ENCODE data around the gene DNAH6. TPM values are rescaled to one million over a fixed set of nuclear protein-coding genes. Genes with fewer than 3 reads are reported as not detected.

Gene DNAH6
- total and polyA plus RNA-seq, 10 of the 15 experiments (the other 5 are each of a cell fraction or from before 2014, with no cell fraction given), result 0.07 to 1.0 (median 0.29) TPM

DNA sequence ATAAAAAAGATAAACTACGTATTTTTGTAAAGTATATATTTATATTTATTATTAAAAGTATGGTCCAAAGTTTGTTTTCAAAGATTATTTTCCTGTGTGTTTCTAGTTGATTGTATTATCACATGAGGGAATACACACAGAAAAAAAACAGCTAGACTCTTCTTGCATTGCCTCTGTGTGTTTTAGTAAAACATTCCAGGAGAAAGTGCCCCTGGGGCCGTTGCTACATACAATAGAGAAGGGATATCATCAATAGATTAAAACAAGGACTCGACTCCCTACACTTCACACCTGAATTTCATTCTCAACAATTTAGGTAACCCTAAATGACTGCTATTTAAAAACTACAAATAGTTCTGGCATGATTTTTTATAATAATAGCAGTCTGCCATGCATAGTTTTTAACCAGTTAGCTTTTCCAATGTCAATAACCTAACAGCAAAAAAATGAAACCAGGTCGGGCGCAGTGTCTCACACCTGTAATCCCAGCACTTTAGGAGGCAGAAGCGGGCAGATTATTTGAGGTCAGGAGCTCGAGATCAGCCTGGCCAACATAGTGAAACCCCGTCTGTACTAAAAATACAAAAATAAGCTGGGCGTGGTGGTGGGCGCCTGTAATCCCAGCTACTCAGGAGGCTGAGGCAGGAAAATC lies 171.3 kb downstream of the DNAH6 start:
- DNase-seq (ENCODE audit: low read depth, low spot score) (no peak), ATAC-seq (no peak), FAIRE-seq (no peak)
- SMC1A ChIA-PET (ENCODE audit: uncharacterized antibody, unreplicated experiment), result no interaction called here
- intact Hi-C loops (cut with micrococcal nuclease; ENCODE audit: unreplicated experiment) (no loop called here), in situ Hi-C loops (cut with MboI) (no loop called here)
- H2AFZ ChIP-seq (ENCODE audit: control insufficient read depth, low read depth, low read length), result no peak overlapping the region
- no peaks in the 10 kb centered on the region for H3K4me1 ChIP-seq (ENCODE audit: control insufficient read depth, insufficient read depth, low read length)
- RAD21 ChIA-PET (ENCODE audit: unreplicated experiment), result no interaction called here
- no peak overlapping the region for H3K9ac ChIP-seq (ENCODE audit: control insufficient read depth, insufficient read depth, low read length)
- H3K36me3 ChIP-seq (ENCODE audit: control insufficient read depth in 2 of 2, insufficient read depth in 2 of 2, low read length in 1 of 2), result no peaks in the 10 kb centered on the region
- no peaks in the 10 kb centered on the region for H3K27me3 ChIP-seq (replicated peaks in 1 of 2; ENCODE audit: control insufficient read depth in 2 of 2, insufficient read depth in 2 of 2, low read length in 1 of 2)
- POLR2A ChIA-PET, result no interaction called here
- BruUV-seq (replicated peaks), result no TSS peak
- H3K79me2 ChIP-seq (ENCODE audit: control insufficient read depth, insufficient read depth, low read length), result no peaks in the 10 kb centered on the region
- WGBS (ENCODE audit: insufficient coverage, insufficient replicate concordance, low lambda C conversion rate, missing lambda C conversion rate), result 18% methylated on average over 10 of the region's 10 CpGs
- no peak overlapping the region for H3K4me3 ChIP-seq
- no peaks in the 10 kb centered on the region for H4K20me1 ChIP-seq (ENCODE audit: control insufficient read depth, insufficient read depth)
- CTCF ChIA-PET, result interaction anchor here (0.5 to 1.6 kb wide), 4 partner anchors 12 to 388 kb away, joined by 3 to 4 read pairs (median 4); no protein-coding TSS in a partner anchor
- H3K27ac ChIP-seq (ENCODE audit: control insufficient read depth, insufficient read depth), result no peak overlapping the region
- H3K4me2 ChIP-seq (ENCODE audit: control insufficient read depth, insufficient read depth), result no peak overlapping the region
- H3K9me3 ChIP-seq (replicated peaks; ENCODE audit: control insufficient read depth, insufficient read depth, low read length), result no peaks in the 10 kb centered on the region
- TF ChIP-seq JUND (IDR thresholded peaks at IDR 0.05; ENCODE audit: low read depth, low read length), result no peak
- no peak for TF ChIP-seq NRF1 (conservative IDR thresholded peaks at IDR 0.05; ENCODE audit: low read depth, low read length)
- no peak for TF ChIP-seq CBFB (IDR thresholded peaks at IDR 0.05; ENCODE audit: low read depth)
- TF ChIP-seq, protein P1, sequence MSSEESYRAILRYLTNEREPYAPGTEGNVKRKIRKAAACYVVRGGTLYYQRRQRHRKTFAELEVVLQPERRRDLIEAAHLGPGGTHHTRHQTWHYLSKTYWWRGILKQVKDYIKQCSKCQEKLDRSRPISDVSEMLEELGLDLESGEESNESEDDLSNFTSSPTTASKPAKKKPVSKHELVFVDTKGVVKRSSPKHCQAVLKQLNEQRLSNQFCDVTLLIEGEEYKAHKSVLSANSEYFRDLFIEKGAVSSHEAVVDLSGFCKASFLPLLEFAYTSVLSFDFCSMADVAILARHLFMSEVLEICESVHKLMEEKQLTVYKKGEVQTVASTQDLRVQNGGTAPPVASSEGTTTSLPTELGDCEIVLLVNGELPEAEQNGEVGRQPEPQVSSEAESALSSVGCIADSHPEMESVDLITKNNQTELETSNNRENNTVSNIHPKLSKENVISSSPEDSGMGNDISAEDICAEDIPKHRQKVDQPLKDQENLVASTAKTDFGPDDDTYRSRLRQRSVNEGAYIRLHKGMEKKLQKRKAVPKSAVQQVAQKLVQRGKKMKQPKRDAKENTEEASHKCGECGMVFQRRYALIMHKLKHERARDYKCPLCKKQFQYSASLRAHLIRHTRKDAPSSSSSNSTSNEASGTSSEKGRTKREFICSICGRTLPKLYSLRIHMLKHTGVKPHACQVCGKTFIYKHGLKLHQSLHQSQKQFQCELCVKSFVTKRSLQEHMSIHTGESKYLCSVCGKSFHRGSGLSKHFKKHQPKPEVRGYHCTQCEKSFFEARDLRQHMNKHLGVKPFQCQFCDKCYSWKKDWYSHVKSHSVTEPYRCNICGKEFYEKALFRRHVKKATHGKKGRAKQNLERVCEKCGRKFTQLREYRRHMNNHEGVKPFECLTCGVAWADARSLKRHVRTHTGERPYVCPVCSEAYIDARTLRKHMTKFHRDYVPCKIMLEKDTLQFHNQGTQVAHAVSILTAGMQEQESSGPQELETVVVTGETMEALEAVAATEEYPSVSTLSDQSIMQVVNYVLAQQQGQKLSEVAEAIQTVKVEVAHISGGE (CRISPR knock-in tag; IDR thresholded peaks at IDR 0.05), result no peak
- TF ChIP-seq CHD2 (IDR thresholded peaks at IDR 0.05; ENCODE audit: borderline replicate concordance, low read depth, low read length), result no peak
- TF ChIP-seq WRNIP1 (IDR thresholded peaks at IDR 0.05; ENCODE audit: borderline replicate concordance, low read depth, low read length), result no peak
- TF ChIP-seq, protein P2, sequence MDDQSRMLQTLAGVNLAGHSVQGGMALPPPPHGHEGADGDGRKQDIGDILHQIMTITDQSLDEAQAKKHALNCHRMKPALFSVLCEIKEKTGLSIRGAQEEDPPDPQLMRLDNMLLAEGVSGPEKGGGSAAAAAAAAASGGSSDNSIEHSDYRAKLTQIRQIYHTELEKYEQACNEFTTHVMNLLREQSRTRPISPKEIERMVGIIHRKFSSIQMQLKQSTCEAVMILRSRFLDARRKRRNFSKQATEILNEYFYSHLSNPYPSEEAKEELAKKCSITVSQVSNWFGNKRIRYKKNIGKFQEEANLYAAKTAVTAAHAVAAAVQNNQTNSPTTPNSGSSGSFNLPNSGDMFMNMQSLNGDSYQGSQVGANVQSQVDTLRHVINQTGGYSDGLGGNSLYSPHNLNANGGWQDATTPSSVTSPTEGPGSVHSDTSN (IDR thresholded peaks at IDR 0.05; ENCODE audit: insufficient replicate concordance, low read depth, low read length), result no peak
- no peak for TF ChIP-seq CBX3 (IDR thresholded peaks at IDR 0.05; ENCODE audit: borderline replicate concordance, low read depth)
- TF ChIP-seq, protein P3, sequence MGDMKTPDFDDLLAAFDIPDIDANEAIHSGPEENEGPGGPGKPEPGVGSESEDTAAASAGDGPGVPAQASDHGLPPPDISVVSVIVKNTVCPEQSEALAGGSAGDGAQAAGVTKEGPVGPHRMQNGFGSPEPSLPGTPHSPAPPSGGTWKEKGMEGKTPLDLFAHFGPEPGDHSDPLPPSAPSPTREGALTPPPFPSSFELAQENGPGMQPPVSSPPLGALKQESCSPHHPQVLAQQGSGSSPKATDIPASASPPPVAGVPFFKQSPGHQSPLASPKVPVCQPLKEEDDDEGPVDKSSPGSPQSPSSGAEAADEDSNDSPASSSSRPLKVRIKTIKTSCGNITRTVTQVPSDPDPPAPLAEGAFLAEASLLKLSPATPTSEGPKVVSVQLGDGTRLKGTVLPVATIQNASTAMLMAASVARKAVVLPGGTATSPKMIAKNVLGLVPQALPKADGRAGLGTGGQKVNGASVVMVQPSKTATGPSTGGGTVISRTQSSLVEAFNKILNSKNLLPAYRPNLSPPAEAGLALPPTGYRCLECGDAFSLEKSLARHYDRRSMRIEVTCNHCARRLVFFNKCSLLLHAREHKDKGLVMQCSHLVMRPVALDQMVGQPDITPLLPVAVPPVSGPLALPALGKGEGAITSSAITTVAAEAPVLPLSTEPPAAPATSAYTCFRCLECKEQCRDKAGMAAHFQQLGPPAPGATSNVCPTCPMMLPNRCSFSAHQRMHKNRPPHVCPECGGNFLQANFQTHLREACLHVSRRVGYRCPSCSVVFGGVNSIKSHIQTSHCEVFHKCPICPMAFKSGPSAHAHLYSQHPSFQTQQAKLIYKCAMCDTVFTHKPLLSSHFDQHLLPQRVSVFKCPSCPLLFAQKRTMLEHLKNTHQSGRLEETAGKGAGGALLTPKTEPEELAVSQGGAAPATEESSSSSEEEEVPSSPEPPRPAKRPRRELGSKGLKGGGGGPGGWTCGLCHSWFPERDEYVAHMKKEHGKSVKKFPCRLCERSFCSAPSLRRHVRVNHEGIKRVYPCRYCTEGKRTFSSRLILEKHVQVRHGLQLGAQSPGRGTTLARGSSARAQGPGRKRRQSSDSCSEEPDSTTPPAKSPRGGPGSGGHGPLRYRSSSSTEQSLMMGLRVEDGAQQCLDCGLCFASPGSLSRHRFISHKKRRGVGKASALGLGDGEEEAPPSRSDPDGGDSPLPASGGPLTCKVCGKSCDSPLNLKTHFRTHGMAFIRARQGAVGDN (IDR thresholded peaks at IDR 0.05), result no peak
- no peak for TF ChIP-seq NR2F1 (conservative IDR thresholded peaks at IDR 0.05)
- no peak for TF ChIP-seq LARP7 (IDR thresholded peaks at IDR 0.05)
- no peak for TF ChIP-seq ZNF24 (IDR thresholded peaks at IDR 0.05)
- TF ChIP-seq POLR2AphosphoS5 (IDR thresholded peaks at IDR 0.05; ENCODE audit: low read length), result no peak
- TF ChIP-seq SP1 (IDR thresholded peaks at IDR 0.05; ENCODE audit: low read depth, low read length), result no peak
- no peak for TF ChIP-seq RFX5 (IDR thresholded peaks at IDR 0.05; ENCODE audit: low read depth, low read length)

All from GM12878 (cell line).